Activated naive CD4-positive, alpha-beta T cell treated with anti-CD3 and anti-CD28 coated beads, Interleukin-2, amount 50 U/mL, for 16 hours (primary cell): ENCODE data around the gene ADGRD1.

ENCODE experiments used
- DNase-seq: peaks from one replicate; pipeline ENCODE4 v3.0.0-alpha.2; 2020

ADGRD1 gene

DNA sequence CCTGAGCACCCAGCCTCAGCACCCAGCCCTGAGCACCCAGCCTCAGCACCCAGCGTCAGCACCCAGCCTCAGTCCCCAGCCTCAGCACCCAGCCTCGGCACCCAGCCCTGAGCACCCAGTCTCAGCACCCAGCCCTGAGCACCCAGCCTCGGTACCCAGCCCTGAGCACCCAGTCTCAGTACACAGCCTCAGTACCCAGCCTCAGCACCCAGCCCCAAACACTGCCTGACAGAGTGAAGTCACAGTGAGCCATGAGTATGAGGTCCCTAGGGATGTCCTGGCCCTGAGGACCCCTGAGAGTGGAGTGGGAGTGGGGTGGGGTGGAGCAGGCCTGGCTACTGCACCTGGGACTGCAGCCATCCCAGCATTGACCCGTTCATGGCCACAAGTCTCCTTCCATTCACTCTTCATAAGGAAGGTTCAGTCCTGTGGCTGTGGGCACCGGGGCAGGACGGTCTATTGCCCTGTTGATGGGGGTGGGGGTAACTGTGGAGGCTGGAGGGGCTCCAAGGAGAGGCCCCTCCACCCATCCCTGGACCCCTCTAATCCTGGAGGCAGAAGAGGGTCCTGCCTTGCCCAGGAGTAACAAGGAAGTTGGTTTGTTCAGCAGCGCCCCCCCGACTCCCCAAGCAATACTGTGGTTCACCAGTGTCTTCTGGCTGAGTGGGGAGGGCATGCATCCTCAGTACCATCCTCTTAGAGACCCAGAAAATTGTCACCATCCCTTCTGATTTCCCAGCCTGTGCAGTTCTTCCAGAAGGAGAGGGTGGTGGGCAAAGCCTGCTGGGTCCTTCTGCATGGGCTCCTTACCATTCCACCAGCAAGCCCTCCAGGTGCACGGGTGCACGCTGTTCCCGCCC lies 140.5 kb downstream of the ADGRD1 start:
- DNase-seq = no peak

DNA sequence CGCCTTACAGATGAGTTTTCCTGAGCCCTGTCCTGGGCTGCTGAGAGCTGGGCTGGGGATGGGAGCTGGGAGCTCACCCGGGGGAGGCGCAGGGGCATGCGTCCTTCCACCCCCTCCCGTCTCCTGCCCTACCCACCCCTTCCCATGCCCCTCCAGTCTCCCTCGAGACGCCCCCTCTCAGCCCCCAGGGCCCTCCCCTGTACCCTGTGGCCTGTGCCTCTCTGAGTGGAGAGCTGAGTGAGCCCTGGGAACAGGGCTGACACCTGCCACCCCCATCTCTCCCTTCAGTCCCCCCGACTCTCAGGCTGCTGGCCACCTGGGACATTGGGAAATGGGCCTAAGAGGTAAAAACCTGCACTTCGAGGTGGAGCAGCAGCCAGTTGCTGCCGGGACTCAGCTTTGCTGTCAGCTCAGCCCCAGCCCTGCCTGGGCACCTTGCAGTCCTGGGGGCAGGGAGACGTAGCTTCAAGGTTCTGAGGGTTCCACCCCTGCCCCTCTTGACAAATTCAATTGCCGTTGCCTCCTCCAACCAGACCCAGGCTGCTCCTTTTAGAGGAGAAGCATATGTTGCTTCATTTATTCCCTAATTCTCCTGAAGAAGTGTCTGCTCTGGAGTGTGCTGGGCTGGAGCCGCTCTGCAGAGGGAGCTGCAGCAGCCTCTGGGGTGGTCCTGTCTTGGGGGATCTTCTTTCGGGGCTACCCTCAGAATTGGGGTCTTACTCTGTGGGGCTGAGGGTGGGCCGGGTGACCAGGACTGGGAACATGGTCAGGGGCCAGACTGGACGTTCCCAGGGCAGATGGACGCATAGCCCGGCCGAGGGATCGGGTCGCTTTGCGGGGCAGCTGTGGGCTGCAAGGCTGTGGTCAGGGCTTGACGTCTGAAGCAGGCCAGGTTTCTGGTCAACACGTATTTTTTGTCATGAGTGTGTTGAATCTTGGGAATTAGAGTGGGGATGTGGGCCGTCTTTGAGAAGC lies 141.4 kb downstream of the ADGRD1 start:
- DNase-seq = no peak

DNA sequence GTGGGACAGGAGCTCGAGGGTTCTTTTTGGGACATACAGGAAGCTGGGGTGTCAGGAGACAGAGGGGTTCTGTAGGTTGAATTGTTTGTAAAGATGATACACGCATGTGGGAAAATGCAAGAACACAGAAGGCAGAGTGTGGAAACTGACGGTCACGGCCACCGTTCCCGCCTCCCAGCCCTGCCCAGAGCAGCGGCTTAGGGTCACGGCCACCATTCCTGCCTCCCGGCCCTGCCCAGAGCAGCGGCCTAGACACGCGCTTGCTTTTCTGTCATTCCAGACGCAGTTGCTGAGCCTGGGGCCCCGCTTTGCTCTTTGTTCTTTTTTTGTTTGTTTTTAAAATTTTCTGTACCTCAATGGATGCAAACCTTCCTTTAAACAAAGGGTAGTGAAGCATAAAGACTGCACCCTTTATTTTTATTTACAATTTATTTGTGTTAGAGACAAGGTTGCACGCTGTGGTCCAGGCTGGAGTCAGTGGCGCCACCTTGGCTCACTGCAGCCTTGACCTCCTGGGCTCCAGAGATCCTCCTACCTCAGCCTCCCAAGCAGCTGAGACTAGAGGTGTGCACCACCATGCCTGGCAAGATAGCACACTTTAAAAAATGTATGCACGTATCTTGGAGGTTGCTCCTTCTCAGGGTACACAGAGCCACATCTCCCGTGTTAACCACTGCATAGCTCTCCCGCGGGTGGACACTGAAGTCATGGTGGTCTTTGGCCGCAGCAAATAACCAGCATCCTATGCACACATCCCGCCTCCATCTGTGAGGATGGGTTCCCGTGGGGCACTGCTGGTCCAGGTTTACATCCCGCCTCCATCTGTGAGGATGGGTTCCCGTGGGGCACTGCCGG lies 142.3 kb downstream of the ADGRD1 start:
- no peak for DNase-seq

DNA sequence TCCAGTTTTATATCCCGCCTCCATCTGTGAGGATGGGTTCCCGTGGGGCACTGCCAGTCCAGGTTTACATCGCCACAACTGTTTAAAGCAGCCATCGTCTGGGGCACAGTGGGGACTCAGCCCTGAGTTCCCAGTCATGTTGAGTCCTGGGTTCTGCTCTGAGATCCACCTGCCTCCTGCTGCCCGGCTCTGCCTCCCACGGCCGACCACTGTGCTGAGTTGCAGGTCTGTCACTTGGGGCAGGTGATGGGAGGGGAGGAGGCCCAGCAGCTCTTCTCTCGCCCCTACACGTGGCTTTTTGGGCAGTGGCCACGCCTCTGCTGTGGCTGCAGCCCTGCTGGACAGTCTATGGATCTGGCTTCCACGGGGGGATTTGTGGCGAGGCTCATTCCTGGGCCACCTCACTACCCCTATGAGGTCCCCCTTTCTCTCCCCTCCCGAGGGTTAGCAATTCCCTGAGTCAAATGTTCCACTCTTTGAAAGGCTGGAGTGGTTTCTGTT lies 143.0 kb downstream of the ADGRD1 start:
- no peak for DNase-seq

DNA sequence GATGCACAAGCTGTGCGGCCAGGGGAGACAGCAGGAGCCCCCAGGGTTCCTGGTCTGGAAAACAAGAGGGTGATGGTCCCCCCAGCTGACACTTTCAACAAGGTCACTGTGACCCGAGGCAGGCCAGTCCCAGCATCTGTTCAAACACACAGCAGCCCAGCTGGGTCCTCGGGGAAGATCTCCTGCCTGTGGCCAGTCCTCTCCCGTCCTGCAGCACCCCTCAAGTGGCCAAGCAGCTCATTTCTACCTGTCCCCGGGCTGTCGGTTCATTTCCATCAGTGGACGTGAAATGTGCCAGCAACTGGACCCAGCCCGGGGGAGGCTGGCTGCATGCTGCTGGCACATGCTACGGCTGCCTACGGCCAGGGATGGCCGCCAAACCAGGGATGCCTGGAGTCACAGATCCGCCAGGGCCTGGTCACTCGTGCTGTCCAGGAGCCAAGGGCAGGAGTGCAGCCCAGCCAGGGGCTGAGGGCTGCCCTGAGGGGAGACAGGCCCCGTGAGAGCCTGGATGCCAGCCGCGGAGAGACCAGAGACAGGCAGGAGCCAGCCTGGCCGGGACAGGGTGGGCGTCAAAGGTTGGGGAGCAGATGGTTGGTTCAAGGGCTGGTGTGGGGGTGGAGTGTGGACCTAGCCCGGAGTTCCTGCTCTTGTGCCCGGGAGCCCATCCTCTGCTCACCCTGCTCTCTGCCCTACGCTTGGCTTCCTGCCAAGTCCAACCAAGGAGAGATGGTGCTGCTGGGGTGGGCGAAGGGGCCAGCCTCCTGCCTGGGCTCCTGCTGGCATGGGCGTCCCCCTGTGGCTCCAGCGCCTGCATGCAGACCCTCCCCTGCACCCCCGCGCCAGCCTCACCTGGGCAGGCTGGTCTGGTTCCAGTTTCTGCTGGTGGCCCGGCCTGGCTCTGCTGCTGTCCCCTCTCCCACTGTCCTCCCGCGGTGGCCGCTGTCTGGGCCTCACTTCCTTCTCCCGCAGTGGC lies 143.8 kb downstream of the ADGRD1 start:
- no peak for DNase-seq

DNA sequence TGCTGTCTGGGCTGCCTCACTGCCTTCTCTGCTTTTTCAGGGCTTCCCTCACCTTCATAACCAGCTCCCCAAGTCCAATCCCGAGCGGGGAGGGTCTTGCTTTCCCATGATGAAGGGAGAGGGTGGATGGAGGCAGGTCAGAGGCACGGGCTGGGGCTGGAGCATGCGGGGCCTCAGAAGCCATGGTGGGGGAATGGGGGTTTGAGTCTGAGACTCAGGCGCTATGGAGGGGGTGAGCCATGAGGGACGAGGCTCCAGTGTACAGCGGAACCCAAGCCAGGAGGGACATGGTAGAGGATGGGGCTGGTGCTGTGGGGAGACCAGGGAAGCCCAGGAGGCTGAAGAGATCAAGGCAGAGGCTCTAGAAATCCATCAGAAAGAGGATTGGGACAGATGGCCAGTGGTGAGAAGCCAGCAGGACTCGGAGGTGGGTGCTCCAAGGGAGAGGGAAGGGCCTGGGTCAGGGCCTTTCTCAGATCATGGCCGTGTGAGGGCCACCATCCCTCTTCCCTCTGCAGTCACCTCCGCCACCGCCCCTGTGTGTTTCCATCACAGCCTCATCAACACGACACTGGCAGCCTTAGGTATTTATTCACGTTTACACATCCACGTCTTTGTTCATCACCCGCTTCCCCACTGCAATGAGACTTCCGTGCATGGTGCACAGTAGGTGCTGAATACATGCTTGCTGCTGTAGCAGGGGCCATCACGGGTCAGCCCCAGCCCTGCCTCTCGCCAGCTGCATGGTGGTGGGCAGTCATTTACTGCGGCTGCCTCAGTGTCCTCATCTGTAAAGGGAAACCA lies 144.7 kb downstream of the ADGRD1 start:
- DNase-seq = no peak

DNA sequence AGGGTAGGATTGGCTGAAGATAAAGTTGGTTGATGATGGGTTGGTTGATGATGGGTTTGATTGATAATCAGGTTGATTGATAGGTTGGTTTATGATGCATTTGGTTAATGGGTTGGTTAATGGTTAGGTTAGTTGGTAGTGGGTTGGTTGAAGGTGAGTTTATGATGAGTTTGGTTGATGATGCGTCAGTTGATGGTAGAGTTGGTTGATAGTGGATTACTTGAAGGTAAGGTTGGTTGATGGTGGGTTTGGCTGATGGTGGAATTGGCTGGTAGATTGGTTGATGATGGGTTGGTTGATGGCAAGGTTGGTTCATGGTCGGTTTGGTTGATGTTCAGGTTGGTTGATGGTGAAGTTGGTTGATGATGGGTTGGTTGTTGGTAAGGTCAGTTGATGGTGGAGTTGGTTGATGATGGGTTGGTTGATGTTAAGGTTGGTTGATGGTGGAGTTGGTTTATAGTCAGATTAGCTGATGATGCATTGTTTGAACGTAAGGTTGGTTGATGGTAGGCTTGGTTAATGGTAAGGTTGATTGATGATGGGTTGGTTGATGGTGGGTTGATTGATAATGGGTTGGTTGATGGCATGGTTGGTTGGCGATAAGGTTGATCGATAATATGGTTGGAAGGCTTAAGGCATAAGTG lies 146.4 kb downstream of the ADGRD1 start:
- no peak for DNase-seq

DNA sequence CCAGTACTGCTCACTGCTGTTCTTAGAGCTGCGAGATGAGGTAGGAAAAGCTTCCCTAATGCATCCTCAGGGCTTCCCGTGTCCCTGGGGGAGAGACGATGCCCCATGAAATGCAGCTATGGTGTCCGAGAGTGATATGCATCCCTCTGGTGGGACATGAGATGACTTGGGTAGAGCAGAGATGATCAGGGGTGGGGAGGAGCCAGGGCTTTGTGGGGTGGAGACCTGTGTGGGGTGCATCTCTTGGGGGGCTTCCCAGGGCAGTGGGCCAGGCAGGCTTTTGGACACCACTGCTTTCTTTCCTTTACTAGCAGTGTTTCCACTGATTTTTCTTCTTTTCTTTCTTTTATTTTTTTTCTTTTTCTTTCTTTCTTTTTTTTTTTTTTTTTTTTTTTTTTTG lies 147.3 kb downstream of the ADGRD1 start:
- no peak for DNase-seq

DNA sequence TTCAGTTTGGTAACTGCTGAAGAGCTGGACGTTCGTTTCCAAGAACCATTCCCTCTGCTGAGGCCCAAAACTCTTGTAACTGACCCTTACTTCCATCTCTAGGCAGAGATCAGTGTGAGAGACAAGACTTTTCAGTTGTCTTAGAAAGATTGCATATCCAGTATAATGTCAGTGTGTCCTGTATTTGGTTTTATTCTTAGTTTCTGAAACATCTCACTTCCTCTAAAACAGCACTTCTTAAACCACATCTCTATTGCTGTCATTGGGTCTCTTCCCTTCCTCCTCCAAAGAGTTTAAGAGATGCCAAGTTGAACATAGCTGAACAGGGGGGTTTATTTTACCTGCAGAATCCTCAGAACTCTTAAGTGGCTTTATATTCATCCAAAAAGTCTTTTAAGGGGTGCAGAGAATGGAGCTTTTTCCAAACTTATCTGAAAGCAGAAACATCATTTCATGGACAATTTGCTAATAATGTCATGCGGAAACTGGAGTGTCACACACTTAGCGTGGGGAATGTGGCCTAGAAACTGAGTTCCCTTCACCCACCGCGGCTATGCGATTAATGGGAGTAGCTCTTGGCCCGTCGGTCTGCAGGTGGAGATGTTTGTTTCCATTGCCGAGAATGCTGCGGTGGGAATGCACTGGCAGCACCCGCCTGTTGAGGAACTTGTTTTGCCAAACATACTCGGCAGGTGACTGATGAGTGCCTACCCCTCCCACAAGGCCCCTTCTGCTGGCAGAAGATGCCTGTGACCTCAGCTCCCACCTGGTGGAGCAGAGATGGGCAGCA lies 148.2 kb downstream of the ADGRD1 start:
- no peak for DNase-seq

DNA sequence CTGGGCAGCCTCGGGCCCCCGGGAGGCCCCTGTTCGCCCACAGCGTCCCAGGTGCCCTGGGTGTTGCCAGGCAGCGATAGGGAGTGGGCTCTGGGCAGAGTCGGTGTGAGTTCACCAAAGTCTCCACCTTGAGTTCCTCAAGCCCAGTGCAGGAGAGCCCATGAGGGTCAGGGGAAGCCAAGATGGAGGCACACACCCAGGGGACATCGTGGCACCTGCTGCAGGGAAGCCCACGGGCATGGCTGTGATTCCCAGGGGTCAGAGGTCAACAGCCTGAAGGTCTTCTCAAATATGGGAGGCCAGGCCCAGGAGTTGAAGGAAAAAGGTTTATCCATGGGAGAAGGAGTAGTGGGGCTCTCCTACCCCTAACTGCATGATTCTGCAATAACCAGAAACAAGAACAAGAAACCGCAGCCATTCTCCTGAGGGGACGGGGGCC lies 148.8 kb downstream of the ADGRD1 start:
- no peak for DNase-seq

DNA sequence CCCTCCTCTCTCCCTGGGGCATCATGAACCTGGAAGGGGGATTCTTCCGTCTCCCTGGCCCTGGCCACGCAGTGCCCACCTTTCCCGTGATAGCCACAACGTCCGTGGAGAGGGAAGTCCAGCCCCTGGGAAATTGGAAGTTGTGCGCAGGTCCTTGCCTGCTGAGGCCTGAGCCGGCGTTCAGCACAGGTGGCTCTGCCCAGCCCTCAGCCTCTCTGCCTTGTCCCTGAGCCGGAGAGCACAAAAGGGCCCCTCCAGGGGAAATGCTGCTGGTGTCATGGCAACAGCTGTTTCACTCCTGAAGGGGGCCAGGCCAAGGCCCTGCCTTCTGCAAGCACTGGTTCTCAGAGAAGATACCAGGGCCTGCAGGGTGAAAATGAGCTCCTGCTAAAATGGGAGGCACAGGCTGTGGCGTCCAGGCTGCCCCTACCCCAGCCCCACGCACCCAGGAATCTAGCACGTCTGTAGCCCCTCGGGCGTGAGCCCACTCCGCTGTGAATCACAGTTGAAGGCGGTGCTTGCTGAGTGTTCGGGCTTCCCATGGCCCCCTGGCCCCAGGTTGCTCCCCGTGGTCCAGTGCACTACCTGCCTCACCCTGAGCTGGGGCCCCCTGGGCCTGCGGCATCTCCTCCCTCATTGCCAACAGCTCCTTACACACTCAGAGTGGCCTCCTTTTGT lies 149.4 kb downstream of the ADGRD1 start:
- no peak for DNase-seq

DNA sequence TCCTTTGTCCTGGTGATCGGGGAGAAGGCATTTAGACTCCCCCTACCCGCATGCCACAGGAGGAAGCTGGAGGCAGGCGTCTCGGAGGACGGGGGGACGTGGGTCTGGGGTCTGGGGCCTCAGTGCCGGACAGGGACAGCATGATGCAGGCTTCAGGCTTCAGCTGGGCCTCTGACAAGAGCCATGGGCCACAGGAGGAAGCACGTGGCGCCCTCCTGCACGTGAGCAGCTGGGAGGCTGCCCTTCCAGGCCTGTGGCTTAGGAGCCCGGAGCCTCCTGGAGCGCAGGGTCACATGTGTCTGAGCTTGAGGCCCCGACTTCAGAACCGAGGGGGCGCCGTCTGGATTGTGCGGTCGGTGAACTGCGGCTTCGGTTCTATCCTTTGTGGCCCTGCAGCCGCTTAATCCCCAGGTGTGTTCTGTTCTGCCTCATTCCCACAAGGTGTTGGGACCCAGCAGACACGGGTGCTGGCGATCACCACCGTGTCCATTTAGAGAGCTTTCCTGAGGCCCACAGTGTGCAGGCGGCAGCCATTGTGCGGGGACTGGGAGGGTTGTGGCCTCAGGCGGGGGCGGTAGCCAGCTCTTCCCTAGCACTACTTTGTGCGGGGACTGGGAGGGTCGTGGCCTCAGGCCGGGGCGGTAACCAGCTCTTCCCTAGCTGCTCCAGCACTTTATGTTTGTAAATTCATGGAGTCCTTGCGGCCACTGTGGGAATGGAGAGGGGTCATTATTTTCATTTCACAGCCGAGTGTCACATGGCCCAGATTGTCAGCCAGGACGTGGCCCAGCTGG lies 150.2 kb downstream of the ADGRD1 start:
- no peak for DNase-seq

DNA sequence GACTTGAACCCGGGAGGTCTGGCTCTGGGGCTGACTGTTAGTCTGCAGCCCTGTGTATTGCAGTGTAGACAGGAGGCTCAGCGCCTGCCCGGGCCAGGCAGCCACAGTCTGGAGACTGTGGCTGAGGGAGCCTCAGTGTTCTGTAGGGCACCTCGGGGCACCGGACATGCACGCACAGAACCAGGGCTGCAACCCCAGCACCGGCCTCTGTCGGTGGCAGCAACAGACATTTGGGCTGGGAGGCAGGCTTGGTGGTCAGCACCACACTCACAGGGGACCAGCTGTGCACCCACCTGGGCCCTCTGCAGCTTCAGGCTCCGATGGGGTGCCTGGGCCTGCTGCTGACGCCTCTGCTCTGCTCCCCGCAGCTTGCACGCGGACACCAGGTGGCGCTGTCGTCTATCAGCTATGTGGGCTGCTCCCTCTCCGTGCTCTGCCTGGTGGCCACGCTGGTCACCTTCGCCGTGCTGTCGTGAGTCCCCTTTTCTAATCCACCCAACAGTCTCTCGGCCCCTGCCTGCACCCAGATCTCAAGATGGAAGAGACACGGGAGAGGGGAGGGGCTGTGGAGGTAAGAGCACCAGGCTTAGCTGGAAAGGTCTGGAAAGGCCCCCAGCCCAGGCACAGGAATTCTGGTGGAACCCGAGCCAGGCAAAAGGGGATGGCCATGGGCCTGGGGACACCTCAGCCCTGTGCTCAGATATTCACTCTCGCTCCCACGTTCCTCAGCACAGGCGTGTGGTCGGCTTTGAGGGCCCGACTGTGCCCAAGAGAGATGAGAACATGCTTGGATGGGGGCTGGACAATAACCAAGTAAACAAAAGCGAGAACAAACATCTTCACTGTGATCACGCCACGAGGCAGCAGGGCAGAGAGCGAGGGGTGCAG lies 151.0 kb downstream of the ADGRD1 start:
- DNase-seq = peak; percentile 86

DNA sequence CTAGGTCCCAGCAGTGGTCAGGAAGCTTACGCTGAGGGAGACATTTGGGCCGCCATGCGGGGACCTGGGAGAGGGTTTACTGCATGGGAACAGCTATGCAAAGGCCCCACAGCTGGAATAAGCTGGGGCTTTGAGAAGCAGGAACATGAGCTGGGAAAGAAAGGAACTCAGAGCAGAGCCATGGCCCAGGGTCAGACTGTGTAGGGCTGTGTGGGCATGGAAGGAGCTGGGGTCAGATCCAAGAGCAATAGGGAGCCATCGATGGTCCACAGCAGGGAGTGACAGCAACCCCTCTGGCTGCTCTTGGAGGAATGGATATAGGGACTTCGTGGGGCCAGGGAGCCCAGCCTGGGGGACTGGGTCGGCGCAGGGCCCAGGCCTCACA lies 151.6 kb downstream of the ADGRD1 start:
- no peak for DNase-seq

DNA sequence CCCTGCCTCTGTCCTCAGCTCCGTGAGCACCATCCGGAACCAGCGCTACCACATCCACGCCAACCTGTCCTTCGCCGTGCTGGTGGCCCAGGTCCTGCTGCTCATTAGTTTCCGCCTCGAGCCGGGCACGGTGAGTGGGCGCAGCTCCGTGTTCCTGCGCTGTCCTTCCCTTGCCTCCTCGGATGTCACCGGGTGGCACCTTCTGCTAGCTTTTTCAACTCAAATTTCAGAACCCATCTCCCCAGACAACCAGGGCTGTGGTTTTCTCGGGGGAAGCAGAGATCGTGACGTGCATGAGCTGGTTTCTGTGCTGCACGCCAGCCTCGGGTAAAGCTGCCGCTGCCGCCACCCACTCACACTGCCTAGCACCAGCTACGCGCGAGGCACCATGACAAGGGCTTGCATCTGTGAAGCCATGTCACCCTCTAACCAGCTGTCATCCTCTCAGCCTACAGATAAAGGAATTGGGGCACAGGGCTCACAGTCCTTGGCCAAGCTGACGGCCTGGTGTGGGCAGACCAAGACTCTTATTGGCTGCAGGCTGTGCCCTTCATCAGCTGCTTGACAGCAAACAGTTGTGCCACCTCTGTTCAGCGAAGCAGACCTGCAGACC lies 152.1 kb downstream of the ADGRD1 start:
- DNase-seq = peak; percentile 70

DNA sequence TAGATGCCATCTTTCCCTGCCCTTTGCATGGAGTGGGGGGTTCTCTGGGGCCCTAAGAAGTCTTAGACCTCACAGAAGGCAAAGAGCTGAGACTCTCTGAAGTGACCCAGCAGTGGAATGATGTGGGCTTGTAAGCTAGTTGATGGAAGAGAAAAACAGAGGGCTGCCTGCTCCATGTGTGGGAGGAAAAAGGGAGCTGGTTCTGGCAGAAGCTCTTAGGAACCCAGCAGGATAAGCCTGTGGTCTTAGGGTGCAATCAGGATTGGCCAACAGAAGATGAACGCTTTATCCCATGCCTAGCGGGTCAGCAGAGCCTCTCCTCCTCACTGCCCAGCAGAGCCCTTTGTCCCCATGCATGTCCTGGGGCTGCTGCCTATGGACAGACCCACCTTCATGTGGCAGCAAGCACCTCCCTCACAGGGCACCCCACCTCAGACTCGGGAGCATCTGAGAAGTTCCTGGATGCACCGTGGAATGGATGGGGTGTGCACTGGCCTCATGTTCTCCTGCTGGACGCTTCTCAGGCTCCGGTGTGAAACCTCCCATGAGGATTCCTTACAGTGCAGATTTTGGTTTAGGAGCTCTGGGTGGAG lies 152.7 kb downstream of the ADGRD1 start:
- no peak for DNase-seq
